ENCODE data around the gene BICDL2.

GRCh38 chr16:3058139-3059030, 21.6 kb upstream of the BICDL2 start:
- TF ChIP-seq CTCF (conservative IDR thresholded peaks at IDR 0.05; ENCODE audit: low read length) = no peak
- no peak for TF ChIP-seq EZH2phosphoT487 (IDR thresholded peaks at IDR 0.05; ENCODE audit: borderline replicate concordance)

Data from Loucy (cell line).